Upper lobe of right lung (tissue), 1 donor: ENCODE results near the gene GALNT6. TPM values are rescaled to one million over a fixed set of nuclear protein-coding genes. Genes with fewer than 3 reads are reported as not detected.

Experiments used
- ATAC-seq: fragments of 200-7000 bp; cut with Tn5 transposase; one replicate; pipeline ENCODE4 v1.9.1; 2020; ENCODE audit warnings: mild to moderate bottlenecking, moderate library complexity
- DNase-seq: peaks from one replicate; pipeline ENCODE4 v3.0.0-alpha.2; 2020
- H3K27ac ChIP-seq: fragments of 200-600 bp; one replicate; pipeline ENCODE4 v1.8.0; 2022
- H3K27me3 ChIP-seq: fragments of 200-600 bp; one replicate; pipeline ENCODE4 v1.8.0; 2022; ENCODE audit warnings: mild to moderate bottlenecking
- H3K36me3 ChIP-seq: fragments of 200-600 bp; one replicate; pipeline ENCODE4 v1.8.0; 2022
- H3K4me1 ChIP-seq: fragments of 200-600 bp; one replicate; pipeline ENCODE4 v1.8.0; 2022
- H3K4me3 ChIP-seq: fragments of 200-600 bp; one replicate; pipeline ENCODE4 v1.8.0; 2022; ENCODE audit warnings: mild to moderate bottlenecking
- H3K9me3 ChIP-seq: fragments of 200-600 bp; one replicate; pipeline ENCODE4 v1.8.0; 2022
- CTCF ChIP-seq: fragments of 200-600 bp; IDR thresholded peaks from one replicate; pipeline ENCODE4 v1.8.0; 2022; ENCODE audit warnings: antibody characterized with exemption
- intact Hi-C: fragments of 100-400 bp; cut with DNase I; formaldehyde crosslinking; loops from one replicate; pipeline ENCODE4 v1.11.0; 2022
- long read RNA-seq: library from polyadenylated mRNA; unstranded; transcript quantifications from one replicate; pipeline ENCODE4 v2.0.0, GENCODE V29; 2021
- total RNA-seq: library from RNA; stranded (reverse); fragmentation: NEBNext Ultra II Directional; extraction: Animal tissue kit (Norgen Biotek cat#: 25700); gene quantifications from one replicate; pipeline ENCODE4 v1.2.1, GENCODE V29; 2021
- donor health status: DM: no; HTN: yes; CAD: no; lungs with severe emphysema.

Gene GALNT6
- total RNA-seq: 16.6 TPM
- long read RNA-seq, partial matches to known transcripts: 6 of 15 reads
- long read RNA-seq, other reads (novel, unspliced or antisense): 9 of 15 reads

- peak; percentile 79 for DNase-seq
- peak; percentile 69 for ATAC-seq
- intact Hi-C loops: no loop called here
- Histone ChIP-seq H3K9me3 (no peaks in the 10 kb centered on the region), H3K36me3 (no peaks in the 10 kb centered on the region), H3K4me1 (peaks cover 10% of the 10 kb centered on the region), H3K27me3 (no peaks in the 10 kb centered on the region), H3K27ac (peak within 1 kb of the TSS; percentile 67), H3K4me3 (peak within 1 kb of the TSS; percentile 64)
- no peak for TF ChIP-seq CTCF
Measured at GRCh38 chr12:51391283-51392123, at the start of gene GALNT6. GALNT6 (minus strand) TSS chr12:51391406; CDS start chr12:51379781, 11,625 bp downstream.

GRCh38 chr12:51439330-51439729 is 48.1 kb upstream of the GALNT6 start:
- Histone ChIP-seq H3K9me3 (no peaks in the 10 kb centered on the region), H3K27ac (no peak overlapping the region), H3K4me3 (no peak overlapping the region), H3K27me3 (no peaks in the 10 kb centered on the region), H3K36me3 (no peaks in the 10 kb centered on the region), H3K4me1 (no peaks in the 10 kb centered on the region)
- no peak for TF ChIP-seq CTCF
- intact Hi-C loops: no loop called here
- no peak for DNase-seq
- no peak for ATAC-seq

- no peak for TF ChIP-seq CTCF
- intact Hi-C loops: no loop called here
- H3K36me3 ChIP-seq: no peaks in the 10 kb centered on the region
- ATAC-seq (no peak), DNase-seq (no peak)
- no peaks in the 10 kb centered on the region for H3K4me1 ChIP-seq
- no peaks in the 10 kb centered on the region for H3K27me3 ChIP-seq
- no peak overlapping the region for H3K27ac ChIP-seq
- H3K4me3 ChIP-seq: no peak overlapping the region
- H3K9me3 ChIP-seq: no peaks in the 10 kb centered on the region
Measured at GRCh38 chr12:51437431-51437830, 46.2 kb upstream of the GALNT6 start.

GRCh38 chr12:51434305-51434704 is 43.1 kb upstream of the GALNT6 start:
- TF ChIP-seq CTCF: no peak
- no peaks in the 10 kb centered on the region for H3K4me1 ChIP-seq
- no peaks in the 10 kb centered on the region for H3K9me3 ChIP-seq
- intact Hi-C loops: no loop called here
- no peak overlapping the region for H3K4me3 ChIP-seq
- H3K36me3 ChIP-seq: no peaks in the 10 kb centered on the region
- no peak overlapping the region for H3K27ac ChIP-seq
- ATAC-seq: no peak
- DNase-seq: no peak
- H3K27me3 ChIP-seq: no peaks in the 10 kb centered on the region

- no peaks in the 10 kb centered on the region for H3K36me3 ChIP-seq
- no peak for ATAC-seq
- H3K4me3 ChIP-seq: no peak overlapping the region
- no peaks in the 10 kb centered on the region for H3K27me3 ChIP-seq
- H3K4me1 ChIP-seq: no peaks in the 10 kb centered on the region
- no peak for DNase-seq
- no peak overlapping the region for H3K27ac ChIP-seq
- H3K9me3 ChIP-seq: no peaks in the 10 kb centered on the region
- intact Hi-C loops: no loop called here
- no peak for TF ChIP-seq CTCF
Measured at GRCh38 chr12:51432921-51433320, 41.7 kb upstream of the GALNT6 start.
